OCI-LY3 (cell line): ENCODE results near the gene FXYD7.

Experiments used
- H2AFZ ChIP-seq: fragments of 200-600, 300-600 bp; shearing (Covaris generic); 2 replicates; pipeline ENCODE4 v1.6.0; 2014; ENCODE audit warnings: antibody characterized with exemption, low read depth, low read length
- H3K27ac ChIP-seq: fragments of 200-600, 300-600 bp; sonication (generic); 2 replicates; pipeline ENCODE4 v1.5.1; 2014; ENCODE audit warnings: mild to moderate bottlenecking, low read length, moderate library complexity, mixed read lengths
- H3K27me3 ChIP-seq: fragments of 200-600, 300-600 bp; sonication (generic); 2 replicates; pipeline ENCODE4 v1.6.1; 2014; ENCODE audit warnings: low read depth, low read length, mixed read lengths
- H3K36me3 ChIP-seq: fragments of 200-600, 300-600 bp; sonication (generic); replicated peaks from 2 replicates; pipeline ENCODE3; 2014; ENCODE audit warnings: low read depth, low read length, mixed read lengths
- H3K4me1 ChIP-seq: fragments of 300-600, 200-600 bp; sonication (generic); 2 replicates; pipeline ENCODE4 v1.6.1; 2014; ENCODE audit warnings: low read length, mixed read lengths
- H3K4me2 ChIP-seq: fragments of 200-600, 300-600 bp; sonication (generic); 2 replicates; pipeline ENCODE4 v1.6.1; 2014; ENCODE audit warnings: low read length, mixed read lengths
- H3K4me3 ChIP-seq: fragments of 300-600, 200-600 bp; sonication (generic); 2 replicates; pipeline ENCODE4 v1.5.1; 2014; ENCODE audit warnings: antibody characterized with exemption, mild to moderate bottlenecking, low read length, moderate library complexity
- H3K79me2 ChIP-seq: fragments of 300-600, 200-600 bp; shearing (Covaris generic); 2 replicates; pipeline ENCODE4 v1.6.1; 2014; ENCODE audit warnings: mild to moderate bottlenecking, low read length, mixed read lengths
- H3K9ac ChIP-seq: fragments of 300-600, 200-600 bp; shearing (Covaris generic); 2 replicates; pipeline ENCODE4 v1.6.0; 2014; ENCODE audit warnings: mild to moderate bottlenecking, low read length, moderate library complexity
- H3K9me3 ChIP-seq: fragments of 200-600, 300-600 bp; shearing (Covaris generic); 2 replicates; pipeline ENCODE4 v1.6.1; 2014; ENCODE audit warnings: low read length, mixed read lengths; ENCODE audit not compliant: insufficient read depth
- H4K20me1 ChIP-seq: fragments of 200-600, 300-600 bp; sonication (generic); 2 replicates; pipeline ENCODE4 v1.6.1; 2016; ENCODE audit warnings: low read length, mixed read lengths; ENCODE audit not compliant: insufficient read depth
- EZH2phosphoT487 ChIP-seq: fragments of 200-600 bp; shearing (Covaris generic); IDR thresholded peaks from 2 replicates; pipeline ENCODE4 v1.6.1; 2018; ENCODE audit warnings: antibody characterized with exemption, mixed run types, low read depth
- TF ChIP-seq, protein P1 (sequence below): fragments of 200-600, 300-600 bp; sonication (generic); IDR thresholded peaks from 2 replicates; pipeline ENCODE4 v1.5.1; 2014; ENCODE audit warnings: antibody characterized with exemption, low read length, low read depth

The FXYD7 gene

DNA sequence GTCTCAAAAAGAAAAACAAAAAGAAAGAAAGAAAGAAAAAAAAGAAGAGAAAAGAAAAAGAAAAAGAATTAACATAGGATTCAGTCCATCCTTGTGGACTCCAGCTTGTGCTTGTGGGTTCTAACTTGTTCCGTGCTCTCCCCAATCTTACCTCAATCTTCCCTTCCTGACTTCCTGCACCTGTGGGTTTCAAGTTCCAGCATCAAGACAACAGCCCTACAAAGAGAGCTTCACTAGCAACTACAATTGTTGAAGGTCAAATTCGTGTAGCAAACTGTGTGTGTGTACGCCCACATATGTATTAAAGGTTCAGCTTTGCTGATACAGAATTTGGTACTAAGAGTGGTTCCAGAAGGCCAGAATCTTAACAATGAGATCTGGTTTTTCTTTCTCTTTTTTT is 36.8 kb downstream of the FXYD7 start:
- TF ChIP-seq, protein P1, sequence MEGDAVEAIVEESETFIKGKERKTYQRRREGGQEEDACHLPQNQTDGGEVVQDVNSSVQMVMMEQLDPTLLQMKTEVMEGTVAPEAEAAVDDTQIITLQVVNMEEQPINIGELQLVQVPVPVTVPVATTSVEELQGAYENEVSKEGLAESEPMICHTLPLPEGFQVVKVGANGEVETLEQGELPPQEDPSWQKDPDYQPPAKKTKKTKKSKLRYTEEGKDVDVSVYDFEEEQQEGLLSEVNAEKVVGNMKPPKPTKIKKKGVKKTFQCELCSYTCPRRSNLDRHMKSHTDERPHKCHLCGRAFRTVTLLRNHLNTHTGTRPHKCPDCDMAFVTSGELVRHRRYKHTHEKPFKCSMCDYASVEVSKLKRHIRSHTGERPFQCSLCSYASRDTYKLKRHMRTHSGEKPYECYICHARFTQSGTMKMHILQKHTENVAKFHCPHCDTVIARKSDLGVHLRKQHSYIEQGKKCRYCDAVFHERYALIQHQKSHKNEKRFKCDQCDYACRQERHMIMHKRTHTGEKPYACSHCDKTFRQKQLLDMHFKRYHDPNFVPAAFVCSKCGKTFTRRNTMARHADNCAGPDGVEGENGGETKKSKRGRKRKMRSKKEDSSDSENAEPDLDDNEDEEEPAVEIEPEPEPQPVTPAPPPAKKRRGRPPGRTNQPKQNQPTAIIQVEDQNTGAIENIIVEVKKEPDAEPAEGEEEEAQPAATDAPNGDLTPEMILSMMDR, result no peak
- no peak for TF ChIP-seq EZH2phosphoT487

GRCh38 chr19:35181387-35181786 is 38.3 kb downstream of the FXYD7 start:
- Histone ChIP-seq H3K4me2 (no peak overlapping the region), H3K9me3 (no peaks in the 10 kb centered on the region)
- no peak for TF ChIP-seq EZH2phosphoT487
- TF ChIP-seq, protein P1, result no peak

More for the DNA sequence above, 36.8 kb downstream of the FXYD7 start:
- H3K4me3 ChIP-seq, result no peak overlapping the region
- H3K4me1 ChIP-seq, result no peaks in the 10 kb centered on the region
- H3K9me3 ChIP-seq, result no peaks in the 10 kb centered on the region
- H4K20me1 ChIP-seq, result no peaks in the 10 kb centered on the region
- peaks cover 4% of the 10 kb centered on the region for H3K36me3 ChIP-seq
- no peak overlapping the region for H3K4me2 ChIP-seq
- no peaks in the 10 kb centered on the region for H3K79me2 ChIP-seq
- no peak overlapping the region for H3K9ac ChIP-seq
- H2AFZ ChIP-seq, result no peak overlapping the region
- no peak overlapping the region for H3K27ac ChIP-seq
- peaks cover 4% of the 10 kb centered on the region; the same call in 1 of the 2 replicates for H3K27me3 ChIP-seq

GRCh38 chr19:35184267-35184666 is 41.2 kb downstream of the FXYD7 start:
- Histone ChIP-seq H2AFZ (no peak overlapping the region), H3K27ac (no peak overlapping the region), H3K4me3 (no peak overlapping the region), H3K4me2 (no peak overlapping the region), H3K9me3 (0 out of 2 replicates have a peak, but pooled peaks cover 4% of the 10 kb centered on the region), H3K79me2 (no peaks in the 10 kb centered on the region), H3K4me1 (no peaks in the 10 kb centered on the region), H4K20me1 (no peaks in the 10 kb centered on the region), H3K9ac (no peak overlapping the region), H3K27me3 (no peaks in the 10 kb centered on the region), H3K36me3 (no peaks in the 10 kb centered on the region)
- no peak for TF ChIP-seq EZH2phosphoT487
- TF ChIP-seq, protein P1, result no peak

More at GRCh38 chr19:35181387-35181786, 38.3 kb downstream of the FXYD7 start:
- Histone ChIP-seq H2AFZ (no peak overlapping the region), H3K27ac (no peak overlapping the region), H3K36me3 (peaks cover 4% of the 10 kb centered on the region), H3K4me1 (no peaks in the 10 kb centered on the region), H4K20me1 (no peaks in the 10 kb centered on the region), H3K27me3 (peaks cover 4% of the 10 kb centered on the region; the same call in 1 of the 2 replicates), H3K4me3 (no peak overlapping the region), H3K79me2 (no peaks in the 10 kb centered on the region), H3K9ac (no peak overlapping the region)

DNA sequence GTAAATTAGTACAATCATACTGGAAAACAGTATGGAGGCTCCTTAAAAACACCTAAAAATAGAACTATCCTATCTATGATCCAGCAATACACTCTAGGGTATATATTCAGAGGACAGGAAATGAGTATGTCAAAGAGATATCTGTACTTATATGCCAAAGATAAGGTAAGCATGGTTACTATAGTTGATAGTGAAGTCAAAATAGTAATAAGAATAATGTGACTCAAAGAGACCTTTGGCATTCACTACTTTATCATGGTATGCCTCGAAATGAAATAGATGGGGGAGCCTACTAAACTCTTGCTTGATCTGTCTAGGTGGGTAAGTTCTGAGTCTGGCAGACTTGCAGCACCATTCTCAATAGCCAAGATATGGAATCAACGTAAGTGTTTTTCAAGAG is 41.8 kb downstream of the FXYD7 start:
- H4K20me1 ChIP-seq, result no peaks in the 10 kb centered on the region
- H3K4me3 ChIP-seq, result no peak overlapping the region
- H3K9ac ChIP-seq, result no peak overlapping the region
- H3K27me3 ChIP-seq, result no peaks in the 10 kb centered on the region
- H3K79me2 ChIP-seq, result no peaks in the 10 kb centered on the region
- TF ChIP-seq, protein P1, result no peak
- TF ChIP-seq EZH2phosphoT487, result no peak
- no peak overlapping the region for H2AFZ ChIP-seq
- no peak overlapping the region for H3K4me2 ChIP-seq
- H3K27ac ChIP-seq, result no peak overlapping the region
- H3K4me1 ChIP-seq, result no peaks in the 10 kb centered on the region
- H3K36me3 ChIP-seq, result no peaks in the 10 kb centered on the region
- H3K9me3 ChIP-seq, result 0 out of 2 replicates have a peak, but pooled peaks cover 4% of the 10 kb centered on the region
